ENCODE data around the gene PMM2.
A peak's percentile ranks its signal among the peaks of the same experiment; 100 is the strongest.
"Not testable (repeated sequence)": the region's sequence is repeated elsewhere in the genome, so short reads cannot be mapped to it uniquely, and the experiment has no call there.

PMM2 gene

GRCh38 chr16:8797364-8798173, at the start of gene PMM2, which contains the start of gene TMEM186:
TSS of gene PMM2 (plus strand) at chr16:8797839. CDS start at chr16:8797883, 44 bp downstream.
TSS of gene TMEM186 (minus strand) at chr16:8797639. CDS start at chr16:8797614, 25 bp downstream.
- Mint-ChIP-seq H3K9me3 (ENCODE audit: low read depth) (no peaks in the 10 kb centered on the region), H3K36me3 (peaks cover 4% of the 10 kb centered on the region), H3K27me3 (no peaks in the 10 kb centered on the region), H3K4me3 (peak within 1 kb of the TSS; percentile 95), H3K27ac (peak within 1 kb of the TSS; percentile 91), H3K4me1 (ENCODE audit: low read depth) (peaks cover 46% of the 10 kb centered on the region)

- H3K36me3 Mint-ChIP-seq; H3K9me3 Mint-ChIP-seq (ENCODE audit: low read depth); H3K4me1 Mint-ChIP-seq (ENCODE audit: low read depth); H3K27me3 Mint-ChIP-seq; H3K4me3 Mint-ChIP-seq; H3K27ac Mint-ChIP-seq: not testable (repeated sequence)
These were observed 48.7 kb upstream of the PMM2 start for GRCh38 chr16:8748944-8749343.

DNA sequence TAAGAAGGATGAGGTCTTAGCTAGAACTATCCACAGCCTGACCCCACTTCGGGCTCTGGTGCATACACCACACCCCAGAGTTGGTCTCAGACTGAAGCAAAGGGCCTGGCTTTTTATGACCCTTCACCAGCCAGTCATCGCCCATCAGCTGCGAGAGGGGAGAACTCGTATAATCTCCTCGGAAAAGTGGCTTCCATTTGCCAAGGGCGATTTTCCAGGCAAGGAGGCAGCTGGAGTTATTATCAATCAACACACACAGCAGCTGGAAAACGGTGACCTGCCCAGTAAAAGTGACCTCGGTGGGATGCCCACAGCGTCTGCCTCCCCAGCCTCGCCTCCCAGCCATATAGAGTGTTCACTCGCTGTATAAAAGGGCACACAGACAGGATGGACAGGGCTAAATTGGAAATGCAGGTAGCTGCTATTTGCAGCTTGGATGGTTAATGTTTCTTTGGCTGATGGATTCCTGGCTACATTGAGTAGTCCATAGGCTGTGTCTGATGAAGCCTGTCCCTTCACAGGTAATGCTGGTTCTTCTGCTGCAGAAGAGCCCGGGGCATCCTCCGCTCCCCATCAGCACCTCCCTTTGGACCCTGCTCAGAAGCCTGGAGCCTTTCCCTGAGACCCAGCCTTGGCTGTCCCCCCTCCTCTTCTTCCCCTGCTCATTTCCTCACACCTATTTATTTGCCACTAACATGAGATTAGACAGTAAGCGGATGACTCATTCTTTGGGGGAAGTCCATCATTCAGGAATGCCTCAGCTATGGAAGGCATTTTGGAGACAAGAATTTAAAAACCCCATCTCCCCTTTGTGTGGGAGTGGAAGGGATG, 45.9 kb upstream of the PMM2 start:
- Mint-ChIP-seq H3K36me3 (peaks cover 4% of the 10 kb centered on the region), H3K27ac (no peak overlapping the region), H3K4me1 (ENCODE audit: low read depth) (no peaks in the 10 kb centered on the region), H3K9me3 (ENCODE audit: low read depth) (no peaks in the 10 kb centered on the region), H3K27me3 (no peaks in the 10 kb centered on the region), H3K4me3 (no peak overlapping the region)

- H3K27ac Mint-ChIP-seq, result no peak overlapping the region
- H3K9me3 Mint-ChIP-seq (ENCODE audit: low read depth), result no peaks in the 10 kb centered on the region
- H3K27me3 Mint-ChIP-seq, result no peaks in the 10 kb centered on the region
These were observed 44.9 kb upstream of the PMM2 start for GRCh38 chr16:8752706-8753105.

DNA sequence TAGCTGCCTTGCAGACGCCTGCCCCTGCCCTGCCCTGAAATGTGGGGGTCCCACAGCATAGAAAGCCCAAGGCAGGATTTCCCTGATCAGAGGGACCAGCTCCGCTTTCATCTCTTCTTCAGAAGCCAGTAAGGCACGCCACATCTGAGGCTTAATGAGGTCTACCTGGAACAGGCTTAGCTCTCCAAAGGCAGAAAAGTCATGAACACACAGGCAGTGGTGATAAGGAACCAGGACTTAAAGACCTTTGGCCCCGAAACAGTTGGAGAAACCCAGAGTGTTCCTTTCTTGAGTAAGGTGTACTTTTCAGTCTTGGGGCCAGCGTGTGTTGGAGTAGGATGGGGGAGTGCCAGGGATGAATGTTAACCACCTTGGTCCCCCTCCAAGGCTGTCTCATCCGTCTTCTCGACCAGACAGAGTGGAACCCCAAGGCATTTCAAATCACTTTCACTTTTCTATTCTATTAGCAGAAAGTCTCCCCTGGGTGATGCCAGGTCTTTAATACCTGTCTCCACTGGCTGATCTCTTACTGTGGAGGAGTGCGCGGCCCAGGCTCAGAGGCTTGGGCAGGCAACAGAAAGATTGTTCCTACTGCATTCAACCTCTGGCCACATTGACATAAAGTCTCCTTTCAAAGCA, 44.1 kb upstream of the PMM2 start:
- Mint-ChIP-seq H3K9me3 (ENCODE audit: low read depth) (no peaks in the 10 kb centered on the region), H3K36me3 (peaks cover 7% of the 10 kb centered on the region)

More at GRCh38 chr16:8752706-8753105, 44.9 kb upstream of the PMM2 start:
- Mint-ChIP-seq H3K4me3 (no peak overlapping the region), H3K4me1 (ENCODE audit: low read depth) (no peaks in the 10 kb centered on the region), H3K36me3 (peaks cover 4% of the 10 kb centered on the region)

GRCh38 chr16:8756755-8757154, 40.9 kb upstream of the PMM2 start:
- H3K27ac Mint-ChIP-seq, result no peak overlapping the region
- H3K4me3 Mint-ChIP-seq, result no peak overlapping the region
- no peaks in the 10 kb centered on the region for H3K4me1 Mint-ChIP-seq (ENCODE audit: low read depth)
- peaks cover 5% of the 10 kb centered on the region for H3K36me3 Mint-ChIP-seq
- H3K27me3 Mint-ChIP-seq, result no peaks in the 10 kb centered on the region
- H3K9me3 Mint-ChIP-seq (ENCODE audit: low read depth), result no peaks in the 10 kb centered on the region

More for the DNA sequence above, 44.1 kb upstream of the PMM2 start:
- Mint-ChIP-seq H3K4me3 (no peak overlapping the region), H3K4me1 (ENCODE audit: low read depth) (no peaks in the 10 kb centered on the region), H3K27ac (no peak overlapping the region), H3K27me3 (no peaks in the 10 kb centered on the region)

DNA sequence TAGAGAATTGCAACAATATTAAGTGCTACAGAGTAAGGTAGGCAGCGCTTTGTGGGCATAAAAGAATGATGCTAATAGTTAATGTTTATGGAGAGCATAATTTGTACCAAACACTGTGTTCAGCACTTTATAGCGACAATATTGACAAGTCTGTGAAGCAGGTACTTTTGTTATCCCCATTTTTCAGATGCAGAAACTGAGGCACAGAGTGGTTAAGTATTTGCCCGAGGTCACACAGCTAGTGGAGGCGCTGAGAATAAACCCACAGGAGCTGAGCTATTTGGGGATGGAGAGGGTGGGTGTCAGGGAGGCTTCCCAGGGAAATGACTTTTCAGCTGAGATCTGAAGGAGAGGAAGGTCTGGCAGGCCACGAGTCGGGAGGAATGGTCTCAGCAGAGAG, 39.6 kb upstream of the PMM2 start:
- Mint-ChIP-seq H3K4me1 (ENCODE audit: low read depth) (no peaks in the 10 kb centered on the region), H3K27me3 (no peaks in the 10 kb centered on the region), H3K36me3 (peaks cover 8% of the 10 kb centered on the region), H3K9me3 (ENCODE audit: low read depth) (no peaks in the 10 kb centered on the region), H3K27ac (no peak overlapping the region), H3K4me3 (no peak overlapping the region)

DNA sequence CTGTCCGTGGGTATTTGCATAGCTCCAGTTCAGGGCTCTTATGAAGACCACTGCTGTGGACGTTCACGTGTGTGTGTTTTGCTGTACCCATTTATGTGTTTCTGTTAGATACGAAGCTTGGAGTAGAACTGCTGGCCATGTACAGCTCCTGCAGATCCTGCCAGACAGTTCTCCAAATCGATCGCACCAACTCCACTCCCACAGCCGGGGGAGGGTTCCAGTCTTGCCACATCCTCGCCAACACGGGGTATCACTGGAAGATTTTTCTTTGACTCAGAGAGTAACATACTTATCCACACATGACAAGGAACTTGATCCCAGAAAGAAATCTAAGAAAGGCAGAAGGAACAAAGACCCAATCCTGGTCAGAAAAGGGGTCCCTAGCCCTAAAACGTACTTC, 37.6 kb upstream of the PMM2 start:
- Mint-ChIP-seq H3K36me3 (peaks cover 5% of the 10 kb centered on the region), H3K27ac (no peak overlapping the region), H3K27me3 (no peaks in the 10 kb centered on the region), H3K9me3 (ENCODE audit: low read depth) (no peaks in the 10 kb centered on the region), H3K4me1 (ENCODE audit: low read depth) (no peaks in the 10 kb centered on the region), H3K4me3 (no peak overlapping the region)

DNA sequence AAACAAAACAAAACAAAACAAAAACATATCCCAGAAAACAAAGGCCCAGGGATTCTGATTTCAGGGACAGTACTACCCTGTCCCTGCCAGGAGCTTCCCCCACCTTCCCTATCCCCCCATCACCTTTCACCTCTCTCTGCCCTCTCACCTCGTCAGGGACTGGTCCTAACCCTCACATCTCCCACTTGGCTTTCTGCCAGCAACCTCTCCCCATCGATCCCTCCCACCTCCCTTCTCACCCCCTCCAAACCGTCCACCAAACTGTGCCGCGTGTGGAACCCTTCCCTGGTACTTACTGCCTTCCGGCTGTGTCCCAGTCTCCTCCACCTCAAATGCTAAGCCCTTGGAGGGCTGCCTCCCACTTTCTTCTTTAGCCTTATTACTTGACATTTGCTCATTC, 36.6 kb upstream of the PMM2 start:
- H3K27ac Mint-ChIP-seq, result no peak overlapping the region
- peaks cover 5% of the 10 kb centered on the region for H3K36me3 Mint-ChIP-seq
- no peaks in the 10 kb centered on the region for H3K27me3 Mint-ChIP-seq
- no peak overlapping the region for H3K4me3 Mint-ChIP-seq
- no peaks in the 10 kb centered on the region for H3K9me3 Mint-ChIP-seq (ENCODE audit: low read depth)
- no peaks in the 10 kb centered on the region for H3K4me1 Mint-ChIP-seq (ENCODE audit: low read depth)

DNA sequence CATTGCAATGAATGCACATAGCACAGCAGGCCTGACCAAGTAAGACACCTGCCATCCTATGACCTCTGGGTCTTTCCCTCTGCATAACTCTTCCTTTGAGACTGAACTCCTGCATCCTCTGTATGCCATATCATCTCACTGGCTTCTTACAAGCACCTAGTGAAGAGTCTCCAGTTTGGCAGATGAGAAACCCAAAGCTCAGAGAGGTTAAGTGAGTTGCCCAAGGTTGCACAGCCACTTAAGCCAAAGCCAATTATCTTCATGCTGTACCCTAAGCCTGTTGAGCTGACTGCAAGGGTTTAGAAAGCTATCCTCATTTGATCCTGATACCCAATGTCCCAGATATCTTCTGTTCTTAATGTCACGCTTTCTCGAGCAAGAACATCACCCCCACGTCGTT, 35.4 kb upstream of the PMM2 start:
- H3K27ac Mint-ChIP-seq, result no peak overlapping the region
- no peaks in the 10 kb centered on the region for H3K4me1 Mint-ChIP-seq (ENCODE audit: low read depth)
- H3K36me3 Mint-ChIP-seq, result peaks cover 5% of the 10 kb centered on the region
- no peaks in the 10 kb centered on the region for H3K9me3 Mint-ChIP-seq (ENCODE audit: low read depth)
- no peak overlapping the region for H3K4me3 Mint-ChIP-seq
- no peaks in the 10 kb centered on the region for H3K27me3 Mint-ChIP-seq

DNA sequence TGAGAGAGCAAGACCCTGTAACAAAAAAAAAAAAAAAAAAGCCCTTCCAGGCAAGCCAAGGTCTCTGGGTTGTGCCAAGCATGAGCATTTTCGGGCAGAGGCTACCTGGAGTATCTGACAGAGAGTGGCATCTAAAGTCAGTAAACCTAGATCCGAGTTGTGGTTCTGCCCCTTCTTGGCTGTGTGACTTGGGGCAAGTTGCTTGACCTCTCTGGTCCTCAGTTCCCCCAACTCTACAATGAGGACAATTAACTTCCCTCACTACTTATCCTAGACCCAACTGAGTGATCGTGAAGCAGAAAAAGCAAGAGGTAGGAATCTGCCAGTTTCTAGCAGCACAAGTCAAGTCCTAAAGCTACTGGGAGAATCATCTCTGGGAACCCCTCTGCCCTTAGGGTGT, 34.6 kb upstream of the PMM2 start:
- H3K27ac Mint-ChIP-seq, result no peak overlapping the region
- H3K36me3 Mint-ChIP-seq, result peaks cover 7% of the 10 kb centered on the region
- H3K27me3 Mint-ChIP-seq, result no peaks in the 10 kb centered on the region
- H3K4me3 Mint-ChIP-seq, result no peak overlapping the region
- H3K9me3 Mint-ChIP-seq (ENCODE audit: low read depth), result no peaks in the 10 kb centered on the region
- no peaks in the 10 kb centered on the region for H3K4me1 Mint-ChIP-seq (ENCODE audit: low read depth)

- H3K27me3 Mint-ChIP-seq, result no peaks in the 10 kb centered on the region
- no peak overlapping the region for H3K4me3 Mint-ChIP-seq
- H3K9me3 Mint-ChIP-seq (ENCODE audit: low read depth), result no peaks in the 10 kb centered on the region
- peaks cover 5% of the 10 kb centered on the region for H3K36me3 Mint-ChIP-seq
- H3K4me1 Mint-ChIP-seq (ENCODE audit: low read depth), result no peaks in the 10 kb centered on the region
- H3K27ac Mint-ChIP-seq, result no peak overlapping the region
These were observed 33.7 kb upstream of the PMM2 start for GRCh38 chr16:8763899-8764298.

DNA sequence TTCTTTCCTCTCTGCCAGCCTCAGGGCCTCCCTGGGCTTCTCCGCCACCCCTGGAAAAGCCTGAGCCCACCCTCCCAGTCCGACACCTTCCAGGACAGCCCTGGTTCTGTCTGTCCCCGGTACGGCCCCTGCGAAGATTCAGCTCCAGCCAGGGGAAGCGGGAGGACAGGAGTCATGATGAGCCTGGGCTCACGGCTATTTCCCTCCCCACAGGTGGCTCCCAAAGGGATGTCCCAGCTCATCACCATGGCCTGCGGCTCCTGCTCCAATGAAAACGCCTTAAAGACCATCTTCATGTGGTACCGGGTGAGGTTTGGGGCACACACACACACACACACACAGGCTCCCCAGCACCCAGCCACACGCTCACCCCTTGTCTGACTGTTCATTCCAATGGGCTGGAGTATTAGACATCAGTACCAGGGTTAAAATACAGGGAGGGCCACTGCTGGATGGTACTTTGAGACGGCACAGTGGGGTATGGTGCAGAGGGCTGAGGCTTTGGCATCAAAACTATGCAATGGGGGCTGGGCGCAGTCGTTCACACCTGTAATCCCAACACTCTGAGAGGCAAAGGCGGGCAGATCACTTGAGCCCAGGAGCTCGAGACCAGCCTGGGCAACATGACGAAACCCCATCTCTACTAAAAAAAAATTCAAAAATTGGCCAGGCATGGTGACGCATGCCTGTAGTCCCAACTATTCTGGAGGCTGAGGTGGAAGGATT, 33.0 kb upstream of the PMM2 start:
- H3K9me3 Mint-ChIP-seq (ENCODE audit: low read depth), result no peaks in the 10 kb centered on the region
- H3K27ac Mint-ChIP-seq, result no peak overlapping the region
- peaks cover 5% of the 10 kb centered on the region for H3K36me3 Mint-ChIP-seq
- no peaks in the 10 kb centered on the region for H3K4me1 Mint-ChIP-seq (ENCODE audit: low read depth)
- no peaks in the 10 kb centered on the region for H3K27me3 Mint-ChIP-seq
- no peak overlapping the region for H3K4me3 Mint-ChIP-seq

- H3K36me3 Mint-ChIP-seq, result peaks cover 3% of the 10 kb centered on the region
- no peak overlapping the region for H3K27ac Mint-ChIP-seq
- no peaks in the 10 kb centered on the region for H3K9me3 Mint-ChIP-seq (ENCODE audit: low read depth)
- no peaks in the 10 kb centered on the region for H3K4me1 Mint-ChIP-seq (ENCODE audit: low read depth)
- no peaks in the 10 kb centered on the region for H3K27me3 Mint-ChIP-seq
- H3K4me3 Mint-ChIP-seq, result no peak overlapping the region
These were observed 30.5 kb upstream of the PMM2 start for GRCh38 chr16:8767176-8767575.

Measured in activated naive CD8-positive, alpha-beta T cell (primary cell).